ENCODE results near the gene MARCHF10. TPM values are rescaled to one million over a fixed set of nuclear protein-coding genes. Genes with fewer than 3 reads are reported as not detected.
A peak's percentile ranks its signal among the peaks of the same experiment; 100 is the strongest.

MARCHF10 gene
- total RNA-seq, 1 donor from 2014 or later = 1.3 TPM

- H3K27me3 ChIP-seq (ENCODE audit: control insufficient read depth, insufficient read depth, low read length) = no peaks in the 10 kb centered on the region
- no peak for TF ChIP-seq CTCF (IDR thresholded peaks at IDR 0.05; ENCODE audit: insufficient read depth, low read length, poor library complexity, severe bottlenecking)
- H3K36me3 ChIP-seq (ENCODE audit: control insufficient read depth, insufficient read depth, low read length) = no peaks in the 10 kb centered on the region
- no peak for DNase-seq (ENCODE audit: low read depth)
- H3K4me3 ChIP-seq (ENCODE audit: low read depth, low read length) = peak overlapping the region; percentile 19
Measured at GRCh38 chr17:62750631-62751051, 57.5 kb downstream of the MARCHF10 start.

- no peak for TF ChIP-seq CTCF (IDR thresholded peaks at IDR 0.05; ENCODE audit: insufficient read depth, low read length, poor library complexity, severe bottlenecking)
Measured at GRCh38 chr17:62749926-62750325, 58.2 kb downstream of the MARCHF10 start.

GRCh38 chr17:62746941-62747340, 61.2 kb downstream of the MARCHF10 start:
- Histone ChIP-seq H3K4me3 (ENCODE audit: low read depth, low read length) (no peak overlapping the region), H3K27me3 (ENCODE audit: control insufficient read depth, insufficient read depth, low read length) (no peaks in the 10 kb centered on the region), H3K36me3 (ENCODE audit: control insufficient read depth, insufficient read depth, low read length) (no peaks in the 10 kb centered on the region)
- no peak for DNase-seq (ENCODE audit: low read depth)
- no peak for TF ChIP-seq CTCF (IDR thresholded peaks at IDR 0.05; ENCODE audit: insufficient read depth, low read length, poor library complexity, severe bottlenecking)

More at GRCh38 chr17:62749926-62750325, 58.2 kb downstream of the MARCHF10 start:
- no peaks in the 10 kb centered on the region for H3K36me3 ChIP-seq (ENCODE audit: control insufficient read depth, insufficient read depth, low read length)
- no peak overlapping the region for H3K4me3 ChIP-seq (ENCODE audit: low read depth, low read length)
- no peaks in the 10 kb centered on the region for H3K27me3 ChIP-seq (ENCODE audit: control insufficient read depth, insufficient read depth, low read length)
- no peak for DNase-seq (ENCODE audit: low read depth)

- Histone ChIP-seq H3K36me3 (ENCODE audit: control insufficient read depth, insufficient read depth, low read length) (no peaks in the 10 kb centered on the region), H3K27me3 (ENCODE audit: control insufficient read depth, insufficient read depth, low read length) (no peaks in the 10 kb centered on the region), H3K4me3 (ENCODE audit: low read depth, low read length) (no peak overlapping the region)
- DNase-seq (ENCODE audit: low read depth) = no peak
- no peak for TF ChIP-seq CTCF (IDR thresholded peaks at IDR 0.05; ENCODE audit: insufficient read depth, low read length, poor library complexity, severe bottlenecking)
Measured at GRCh38 chr17:62745806-62746205, 62.3 kb downstream of the MARCHF10 start.

- DNase-seq (ENCODE audit: low read depth) = no peak
- no peak overlapping the region for H3K4me3 ChIP-seq (ENCODE audit: low read depth, low read length)
- no peak for TF ChIP-seq CTCF (IDR thresholded peaks at IDR 0.05; ENCODE audit: insufficient read depth, low read length, poor library complexity, severe bottlenecking)
- no peaks in the 10 kb centered on the region for H3K27me3 ChIP-seq (ENCODE audit: control insufficient read depth, insufficient read depth, low read length)
- no peaks in the 10 kb centered on the region for H3K36me3 ChIP-seq (ENCODE audit: control insufficient read depth, insufficient read depth, low read length)
Measured at GRCh38 chr17:62744259-62744658, 63.9 kb downstream of the MARCHF10 start.

- Histone ChIP-seq H3K4me3 (ENCODE audit: low read depth, low read length) (no peak overlapping the region), H3K27me3 (ENCODE audit: control insufficient read depth, insufficient read depth, low read length) (no peaks in the 10 kb centered on the region), H3K36me3 (ENCODE audit: control insufficient read depth, insufficient read depth, low read length) (no peaks in the 10 kb centered on the region)
- no peak for TF ChIP-seq CTCF (IDR thresholded peaks at IDR 0.05; ENCODE audit: insufficient read depth, low read length, poor library complexity, severe bottlenecking)
- no peak for DNase-seq (ENCODE audit: low read depth)
Measured at GRCh38 chr17:62741290-62741689, 66.8 kb downstream of the MARCHF10 start.

All from kidney epithelial cell (primary cell).